Skeletal muscle cell (primary cell): ENCODE measurements around the gene CTCF.
"Not testable (repeated sequence)": the region's sequence is repeated elsewhere in the genome, so short reads cannot be mapped to it uniquely, and the experiment has no call there.

Experiments
- DNase-seq: peaks from one replicate; pipeline ENCODE4 v3.0.0-alpha.2; 2010; ENCODE audit warnings: low read depth
- H3K4me3 ChIP-seq: 2 replicates; pipeline ENCODE4 v1.5.1; 2011; ENCODE audit warnings: low read depth, mild to moderate bottlenecking, control low read depth, low read length, moderate library complexity

CTCF gene

GRCh38 chr16:67562526-67562917, at the start of gene CTCF:
Gene CTCF, plus strand, starts transcription at chr16:67562526. Its CDS starts 48,307 bp downstream, at chr16:67610833.
- DNase-seq: no peak
- peak within 1 kb of the TSS; percentile 87 for H3K4me3 ChIP-seq

- not testable (repeated sequence) for DNase-seq, H3K4me3 ChIP-seq
Observed at GRCh38 chr16:67513892-67514291, 48.4 kb upstream of the CTCF start.

GRCh38 chr16:67514382-67514828, 47.9 kb upstream of the CTCF start:
- peak; percentile 40 for DNase-seq
- no peak overlapping the region for H3K4me3 ChIP-seq

DNA sequence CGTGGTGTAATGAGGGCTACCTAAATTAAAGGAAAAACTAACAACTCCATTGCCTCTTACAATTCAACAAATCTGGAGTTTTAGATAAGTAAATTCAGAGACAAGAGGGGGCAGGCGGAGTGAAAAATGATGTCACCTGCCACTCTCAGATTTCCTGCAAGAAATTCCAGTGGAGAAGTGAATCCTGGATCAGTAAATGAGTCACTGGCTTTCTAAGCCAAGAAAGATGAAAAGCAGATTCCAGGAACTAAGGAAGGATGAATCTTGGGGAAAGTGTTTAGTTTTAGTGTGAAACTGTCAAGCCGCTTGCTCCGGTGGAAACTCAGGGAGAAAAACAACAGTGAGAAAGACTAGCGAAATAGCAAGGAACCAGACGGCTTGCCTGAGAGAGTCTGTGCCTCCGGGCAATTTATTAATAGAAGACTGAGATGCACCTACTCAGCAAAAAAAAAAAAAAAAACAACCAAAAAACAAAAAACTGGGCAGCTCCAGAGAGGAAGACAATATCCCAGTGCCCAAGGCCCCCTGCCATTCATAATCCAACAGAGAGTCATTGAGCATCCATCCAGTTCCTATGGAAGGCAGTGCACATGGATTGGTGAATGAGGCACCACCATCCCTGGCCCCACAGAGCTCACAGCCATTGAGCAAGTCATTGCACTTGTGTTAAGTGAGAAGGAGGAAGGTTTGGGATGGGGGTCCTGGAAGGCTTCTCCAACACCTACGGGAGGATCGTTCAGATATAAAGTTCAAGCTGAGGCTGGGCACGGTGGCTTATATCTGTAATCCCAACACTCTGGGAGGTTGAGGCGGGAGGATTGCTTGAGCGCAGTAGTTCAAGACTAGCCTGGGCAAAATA, 45.8 kb upstream of the CTCF start:
- DNase-seq: no peak
- H3K4me3 ChIP-seq: no peak overlapping the region

DNA sequence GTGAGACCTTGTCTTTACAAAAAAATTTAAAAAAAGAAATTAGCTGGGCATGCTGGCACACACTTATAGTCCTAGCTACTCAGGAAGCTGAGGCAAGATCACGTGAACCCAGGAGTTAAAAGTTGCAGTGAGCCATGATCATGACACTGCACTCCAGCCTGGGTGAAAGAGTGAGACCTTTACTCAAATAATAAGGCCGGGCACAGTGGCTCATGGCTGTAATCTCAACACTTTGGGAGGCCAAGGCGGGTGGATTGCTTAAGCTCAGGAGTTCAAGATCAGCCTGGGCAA, 45.2 kb upstream of the CTCF start:
- no peak overlapping the region for H3K4me3 ChIP-seq
- no peak for DNase-seq

DNA sequence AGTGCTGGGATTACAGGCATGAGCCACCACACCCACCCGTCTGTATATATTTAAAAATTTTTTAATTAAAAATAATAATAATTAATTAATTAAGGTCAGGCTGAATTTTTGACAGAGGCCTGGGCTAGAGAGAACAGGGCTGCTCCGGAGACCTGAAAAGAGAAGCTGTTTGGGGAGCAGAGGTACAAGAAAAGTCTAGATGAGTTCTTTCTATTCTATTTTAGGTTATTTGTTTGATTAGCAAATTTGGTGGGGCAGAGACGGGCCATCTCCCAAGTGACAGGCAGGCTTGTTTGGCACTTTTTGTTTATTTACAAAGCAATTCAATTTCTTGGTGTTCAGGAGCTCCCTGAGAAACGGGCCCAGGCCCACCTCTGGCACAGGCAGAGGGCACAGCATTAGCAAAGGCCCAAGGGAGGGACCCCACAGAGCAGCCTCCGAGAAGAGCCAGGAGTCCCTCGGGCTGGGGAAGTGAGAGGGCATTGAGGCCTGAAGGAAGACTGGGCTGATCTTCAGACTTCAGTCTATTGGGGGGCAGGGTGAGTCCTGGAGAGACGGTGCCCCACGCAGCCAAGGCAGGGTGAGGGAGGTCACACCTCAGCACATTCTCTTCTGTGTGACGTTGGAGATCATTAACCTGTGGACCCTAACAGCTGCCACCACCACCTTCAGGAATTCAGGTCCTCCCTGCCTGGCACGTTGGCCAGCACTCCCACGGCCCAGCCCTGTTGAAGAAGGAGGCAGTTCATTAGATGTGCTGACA, 44.5 kb upstream of the CTCF start:
- no peak overlapping the region for H3K4me3 ChIP-seq
- DNase-seq: no peak

DNA sequence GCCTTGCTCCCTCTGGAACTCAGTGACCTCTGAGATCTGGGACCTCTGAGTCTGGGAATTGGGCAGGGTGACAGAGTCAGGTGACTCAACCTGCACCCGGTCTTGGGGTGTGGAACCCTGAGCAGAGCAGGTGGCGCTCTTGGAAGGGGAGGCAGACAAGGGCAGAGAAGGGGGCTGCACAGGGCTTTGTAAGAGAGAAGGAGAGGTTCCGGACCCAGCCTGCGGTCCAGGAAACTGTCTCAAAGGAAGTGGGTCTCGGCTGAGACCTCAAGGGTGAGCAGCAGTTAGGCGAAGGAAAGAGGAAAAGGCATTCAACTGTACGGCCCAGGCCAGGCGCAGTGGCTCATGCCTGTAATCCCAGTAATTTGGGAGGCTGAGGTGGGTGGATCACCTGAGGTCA, 43.6 kb upstream of the CTCF start:
- H3K4me3 ChIP-seq: no peak overlapping the region
- DNase-seq: no peak

GRCh38 chr16:67519242-67519641, 43.1 kb upstream of the CTCF start:
- no peak overlapping the region for H3K4me3 ChIP-seq
- no peak for DNase-seq

- H3K4me3 ChIP-seq: peak overlapping the region; percentile 62
- peak; percentile 72 for DNase-seq
Observed at GRCh38 chr16:67521095-67521804, 41.1 kb upstream of the CTCF start.

- DNase-seq: no peak
- H3K4me3 ChIP-seq: no peak overlapping the region
Observed at GRCh38 chr16:67525176-67525860, 37.0 kb upstream of the CTCF start.

- no peak for DNase-seq
- no peak overlapping the region for H3K4me3 ChIP-seq
Observed at GRCh38 chr16:67526149-67526791, 36.1 kb upstream of the CTCF start.

GRCh38 chr16:67528222-67528869, 34.0 kb upstream of the CTCF start, which contains the start of gene RIPOR1:
Gene RIPOR1, plus strand, starts transcription at chr16:67528829. Its CDS starts 9,618 bp downstream, at chr16:67538447.
- peak within 1 kb of the TSS; percentile 85 for H3K4me3 ChIP-seq
- no peak for DNase-seq

DNA sequence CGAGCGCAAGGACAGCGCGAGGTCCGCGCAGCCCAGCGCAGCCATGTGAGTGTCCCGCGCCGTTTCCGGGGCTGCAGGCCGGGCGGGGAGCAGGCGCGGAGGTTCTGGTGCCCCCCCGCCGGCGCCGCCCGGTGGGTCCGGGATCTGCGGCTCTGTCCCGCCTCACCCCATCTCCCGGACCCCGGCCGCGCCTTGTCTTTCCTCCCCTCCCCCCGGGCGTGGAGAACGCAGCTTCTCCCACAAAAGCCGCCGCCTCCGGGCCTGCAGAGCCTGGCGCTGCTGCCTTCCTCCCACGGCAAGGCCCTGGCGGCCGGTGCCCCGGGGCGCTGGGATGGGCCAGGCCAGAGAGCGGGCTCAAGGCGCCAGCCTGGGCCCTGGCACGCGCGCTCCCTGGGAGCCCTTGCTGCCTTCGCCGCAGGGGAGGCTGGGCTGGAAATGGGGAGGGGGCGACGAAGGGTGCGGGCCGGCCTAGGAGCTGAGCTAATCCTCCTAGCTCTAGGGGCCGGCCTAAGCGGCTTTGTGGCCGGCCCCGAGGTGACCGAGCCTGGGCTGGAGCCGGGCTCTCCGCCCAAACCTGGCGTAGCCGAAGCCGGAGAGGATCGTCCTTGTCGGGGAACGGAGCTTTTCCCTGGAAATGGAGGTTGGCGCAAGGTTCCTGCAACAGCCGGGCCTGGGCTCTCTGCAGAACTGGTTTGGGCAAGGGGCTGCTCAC, 33.3 kb upstream of the CTCF start:
- H3K4me3 ChIP-seq: peak overlapping the region; percentile 85
- no peak for DNase-seq

GRCh38 chr16:67529582-67530012, 32.7 kb upstream of the CTCF start:
- DNase-seq: no peak
- H3K4me3 ChIP-seq: peak overlapping the region; percentile 85

DNA sequence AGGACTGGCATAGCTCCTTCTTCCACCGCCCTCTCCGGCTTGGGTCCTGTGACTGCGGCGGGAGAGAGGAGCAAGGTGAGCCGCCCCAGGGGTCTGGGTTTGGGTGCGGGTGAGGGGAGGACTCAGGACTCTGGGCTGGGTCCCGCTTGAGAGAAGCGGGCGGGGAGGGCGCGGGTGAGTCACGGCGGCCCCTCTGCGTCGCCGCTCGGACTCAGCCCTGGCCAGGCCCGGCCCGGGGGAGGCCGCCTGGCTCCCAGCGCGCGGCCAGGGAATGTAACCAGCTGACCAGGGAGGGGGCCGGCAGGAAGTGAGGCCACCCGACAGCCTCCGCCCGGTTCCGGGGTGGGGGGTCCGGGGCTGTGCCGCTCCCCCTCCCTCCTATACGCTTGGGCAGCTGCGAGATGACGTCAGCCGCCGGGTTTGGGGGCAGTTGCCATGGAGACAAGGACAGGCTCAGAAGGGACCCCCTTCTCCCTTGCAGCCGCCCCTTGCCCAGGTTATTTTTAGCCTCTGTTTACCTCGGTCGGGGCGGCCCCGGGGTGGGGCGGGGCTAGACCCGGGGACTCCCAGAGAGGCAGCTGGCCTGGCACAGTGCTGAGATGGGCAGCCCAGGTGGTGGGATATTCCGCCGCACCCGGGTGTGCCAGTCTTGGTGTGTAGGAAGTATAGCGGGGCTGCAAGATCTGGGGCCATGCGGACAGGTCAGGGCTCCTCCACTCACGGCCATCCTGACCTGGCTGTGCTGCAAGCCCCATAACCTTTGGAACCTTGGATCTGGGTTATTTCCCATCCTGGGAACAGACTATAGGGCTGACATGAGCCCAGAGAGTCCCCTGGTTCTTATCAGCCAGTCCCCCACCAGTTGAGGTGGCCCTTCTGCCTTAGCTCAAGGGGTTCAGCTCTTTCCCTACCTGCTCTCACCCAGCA, 32.0 kb upstream of the CTCF start:
- peak; percentile 22 for DNase-seq
- peak overlapping the region; percentile 85 for H3K4me3 ChIP-seq

- no peak overlapping the region for H3K4me3 ChIP-seq
- no peak for DNase-seq
Observed at GRCh38 chr16:67531247-67531646, 31.1 kb upstream of the CTCF start.

DNA sequence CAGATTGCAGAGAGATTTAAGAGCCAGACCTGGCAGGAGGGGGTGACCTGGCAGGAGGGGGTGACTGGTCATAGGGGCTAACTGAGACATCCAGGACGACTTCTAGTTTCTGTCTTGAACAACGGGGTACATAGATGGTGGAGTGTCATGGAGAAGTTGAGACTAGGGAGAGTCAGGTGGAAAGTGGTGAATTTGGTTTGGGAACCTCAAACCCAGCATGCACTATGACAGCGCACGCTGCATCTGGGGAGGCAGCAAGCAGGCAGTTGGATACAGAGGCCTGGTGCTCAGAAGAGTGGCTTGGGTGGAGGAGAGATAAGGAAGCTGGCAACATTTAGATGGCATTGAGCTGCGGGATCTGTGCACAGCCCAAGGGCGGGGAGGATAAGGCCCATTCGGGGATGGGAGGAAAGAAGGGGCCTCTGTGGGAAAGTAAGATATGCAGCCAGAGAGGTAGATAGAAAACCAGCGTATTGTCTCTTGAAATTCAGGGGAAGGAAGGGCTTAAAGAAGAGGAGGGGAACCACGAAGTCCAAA, 29.2 kb upstream of the CTCF start:
- H3K4me3 ChIP-seq: no peak overlapping the region
- no peak for DNase-seq
